Pancreas (tissue), 10 donors: ENCODE results near the gene PNPT1. TPM values are rescaled to one million over a fixed set of nuclear protein-coding genes. Genes with fewer than 3 reads are reported as not detected.
A peak's percentile ranks its signal among the peaks of the same experiment; 100 is the strongest.

Experiments
- ATAC-seq, 4 donors: fragments of 200-7000 bp; cut with Tn5 transposase; one replicate each; pipeline versions ENCODE4 v1.8.0 to v1.9.1; 2020; ENCODE audit warnings: mild to moderate bottlenecking in 4 of 4, moderate library complexity in 4 of 4
- DNase-seq, 6 donors: peaks; one replicate each; pipeline ENCODE4 v3.0.0-alpha.2; 2020
- FAIRE-seq: peaks from 2 replicates; lab custom pipeline; 2012; peaks lifted over from hg19 to GRCh38; lab: Jason Lieb, UNC
- H3K27ac ChIP-seq, 4 donors: fragments of 200-600 bp; sonication (generic); 1 replicate in 3 of 4; 2 replicates in 1 of 4; pipeline versions ENCODE4 v1.5.0 to v1.8.0; 2020
- H3K27me3 ChIP-seq, 4 donors: fragments of 200-600 bp; one replicate each; pipeline ENCODE4 v1.8.0; 2021
- H3K36me3 ChIP-seq, 3 donors: fragments of 200-600 bp; sonication (generic) in 1 of 3; one replicate each; pipeline versions ENCODE4 v1.5.0 to v1.8.0; 2020 to 2021
- H3K4me1 ChIP-seq, 3 donors: fragments of 200-600 bp; one replicate each; pipeline ENCODE4 v1.8.0; 2021
- H3K4me3 ChIP-seq, 4 donors: fragments of 200-600 bp; sonication (generic) in 2 of 4; one replicate each; pipeline versions ENCODE4 v1.5.0 to v1.8.0; 2020 to 2021
- H3K9me3 ChIP-seq, 4 donors: fragments of 200-600 bp; one replicate each; pipeline ENCODE4 v1.8.0; 2021
- CTCF ChIP-seq, 4 donors: fragments of 200-600 bp; sonication (generic) in 3 of 4; IDR thresholded peaks; one replicate each; pipeline versions ENCODE4 v1.5.0 to v1.8.0; 2021; ENCODE audit warnings: antibody characterized with exemption in 4 of 4
- WGBS, 2 donors: extraction: QIAGEN DNeasy Blood & Tissue Kit; methylation state at CpG; one replicate each; pipeline ENCODE4 v1.1.7; 2013; 5-methylcytosine and 5-hydroxymethylcytosine counted together
- intact Hi-C, 3 donors: fragments of 100-400 bp; cut with DNase I; formaldehyde crosslinking; loops; one replicate each; pipeline versions ENCODE4 v1.11.1 to v1.14.2; 2022
- polyA plus RNA-seq, 2 donors: library from polyadenylated mRNA; stranded (reverse); fragments of 200-250 nt; gene quantifications; one replicate each; pipeline ENCODE4 v1.2.3, GENCODE V29; 2013
- total RNA-seq, 6 donors: library from RNA; stranded (reverse); fragmentation: NEBNext Ultra II Directional in 4 of 6; extraction: Animal tissue kit (Norgen Biotek cat#: 25700) in 4 of 6; gene quantifications; one replicate each; pipeline versions ENCODE4 v1.2.1 to v1.2.4, GENCODE V29; 2021 to 2023
- donor health status: healthy with polysubstance abuse.
- donor health status: DM: no; HTN: no; CAD: no; lungs with moderate emphysema.
- donor health status: DM: no; HTN: no; CAD: no.
- donor health status: control.
- donor health status: control.
- donor health status: Bipolar disorder and iron deficiency.
- donor health status: DM: yes; HTN: yes; CAD: no.
- donor health status: DM: no; HTN: no; CAD: no.
- donor health status: DM: no; HTN: no; CAD: no.
- donor health status: DM: yes; HTN: yes; CAD: no.

PNPT1 gene
- total and polyA plus RNA-seq, 8 donors = 5.5 to 17.6 (median 12.2) TPM

DNA sequence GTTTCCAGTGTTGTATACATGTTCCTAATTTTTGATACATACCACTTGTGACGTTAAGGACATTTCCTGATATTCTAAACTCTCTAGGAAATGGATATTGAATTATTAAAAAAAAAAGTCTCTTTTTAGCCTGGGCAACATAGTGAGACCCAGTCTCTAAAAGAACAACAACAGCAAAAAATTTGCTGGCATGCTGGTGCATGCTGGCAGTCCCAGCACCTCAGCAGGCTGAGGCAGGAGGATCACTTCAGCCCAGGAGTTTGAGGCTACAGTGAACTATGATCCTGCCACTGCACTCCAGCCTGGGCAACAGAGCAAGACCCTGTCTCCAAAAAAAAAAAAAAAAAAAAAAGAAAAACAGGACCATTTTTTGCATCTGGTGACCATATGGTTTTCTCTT lies 65.7 kb downstream of the PNPT1 start:
- 79 to 95% methylated on average over 1 of the region's 1 CpG for WGBS, 2 donors
- no peaks in the 10 kb centered on the region for H3K36me3 ChIP-seq
- intact Hi-C loops = no loop called here

GRCh38 chr2:55621802-55622201 lies 71.8 kb downstream of the PNPT1 start:
- no peak overlapping the region for H3K27ac ChIP-seq
- no peaks in the 10 kb centered on the region for H3K27me3 ChIP-seq
- 74 to 79% methylated on average over 7 of the region's 7 CpGs for WGBS, 2 donors
- no peak for TF ChIP-seq CTCF (IDR thresholded peaks at IDR 0.05)
- H3K4me1 ChIP-seq = peaks cover 7 to 19% (median 13%) of the 10 kb centered on the region in 3 donors
- H3K4me3 ChIP-seq = no peak overlapping the region
- ATAC-seq = no peak
- intact Hi-C loops = no loop called here
- no peak for FAIRE-seq
- DNase-seq = peak in 1 of 6 donors; percentile 62
- no peaks in the 10 kb centered on the region for H3K36me3 ChIP-seq
- no peaks in the 10 kb centered on the region for H3K9me3 ChIP-seq

More for the DNA sequence above, 65.7 kb downstream of the PNPT1 start:
- TF ChIP-seq CTCF (IDR thresholded peaks at IDR 0.05) = no peak
- FAIRE-seq (no peak), DNase-seq (no peak), ATAC-seq (no peak)
- no peaks in the 10 kb centered on the region for H3K9me3 ChIP-seq
- no peaks in the 10 kb centered on the region for H3K27me3 ChIP-seq
- peaks cover 0 to 5% (median 0%) of the 10 kb centered on the region in 3 donors for H3K4me1 ChIP-seq
- no peak overlapping the region for H3K4me3 ChIP-seq
- H3K27ac ChIP-seq = no peak overlapping the region

GRCh38 chr2:55620123-55620779 lies 73.4 kb downstream of the PNPT1 start:
- 29 to 30% methylated on average over 3 of the region's 3 CpGs for WGBS, 2 donors
- peak; percentile 10 to 27 (median 13) for TF ChIP-seq CTCF (IDR thresholded peaks at IDR 0.05)
- Histone ChIP-seq H3K4me1 (peaks cover 8 to 20% (median 14%) of the 10 kb centered on the region in 3 donors), H3K27ac (no peak overlapping the region), H3K9me3 (no peaks in the 10 kb centered on the region), H3K4me3 (peak overlapping the region in 2 of 4 donors; percentile 15 to 22), H3K27me3 (no peaks in the 10 kb centered on the region), H3K36me3 (no peaks in the 10 kb centered on the region)
- DNase-seq = peak in 1 of 6 donors; percentile 36
- intact Hi-C loops = no loop called here
- no peak for FAIRE-seq
- no peak for ATAC-seq

GRCh38 chr2:55618275-55619055 lies 75.2 kb downstream of the PNPT1 start:
- WGBS, 2 donors = 0% methylated on average over 32 of the region's 32 CpGs
- intact Hi-C loops = no loop called here
- FAIRE-seq (no peak), DNase-seq (peak; percentile 51 to 64 (median 57)), ATAC-seq (peak; percentile 37 to 55 (median 40))
- peaks cover 16 to 36% (median 28%) of the 10 kb centered on the region in 3 donors for H3K4me1 ChIP-seq
- H3K4me3 ChIP-seq = peak overlapping the region; percentile 53 to 94 (median 86)
- peaks cover 0 to 15% (median 0%) of the 10 kb centered on the region in 3 donors for H3K36me3 ChIP-seq
- no peaks in the 10 kb centered on the region for H3K27me3 ChIP-seq
- H3K9me3 ChIP-seq = no peaks in the 10 kb centered on the region
- H3K27ac ChIP-seq = peak overlapping the region; percentile 95 to 100 (median 99)
- no peak for TF ChIP-seq CTCF (IDR thresholded peaks at IDR 0.05)
